Mucosa of stomach (tissue), 1 donor: ENCODE results near the gene FAM163B.
"Not testable (repeated sequence)": the region's sequence is repeated elsewhere in the genome, so short reads cannot be mapped to it uniquely, and the experiment has no call there.

Experiments
- H3K27me3 ChIP-seq: one replicate; pipeline ENCODE4 v1.7.0; 2013; ENCODE audit warnings: mild to moderate bottlenecking, low read length; ENCODE audit not compliant: control insufficient read depth, insufficient read depth
- H3K36me3 ChIP-seq: one replicate; pipeline ENCODE4 v1.7.0; 2013; ENCODE audit warnings: low read length; ENCODE audit not compliant: control insufficient read depth, insufficient read depth
- H3K4me1 ChIP-seq: one replicate; pipeline ENCODE4 v1.7.0; 2013; ENCODE audit warnings: mild to moderate bottlenecking, low read length; ENCODE audit not compliant: control insufficient read depth, insufficient read depth
- H3K4me3 ChIP-seq: one replicate; pipeline ENCODE4 v1.7.0; 2013; ENCODE audit warnings: low read length
- H3K9ac ChIP-seq: one replicate; pipeline ENCODE4 v1.7.0; 2013; ENCODE audit warnings: mild to moderate bottlenecking, low read length, moderate library complexity
- H3K9me3 ChIP-seq: one replicate; pipeline ENCODE4 v1.7.0; 2013; ENCODE audit warnings: mild to moderate bottlenecking, low read length, moderate library complexity; ENCODE audit not compliant: control insufficient read depth
- donor health status: Pancreatic carcinoma.

FAM163B gene

GRCh38 chr9:133626008-133626407, 16.8 kb upstream of the FAM163B start:
- H3K27me3 ChIP-seq, H3K9ac ChIP-seq, H3K36me3 ChIP-seq, H3K4me3 ChIP-seq, H3K4me1 ChIP-seq, H3K9me3 ChIP-seq: not testable (repeated sequence)

- Histone ChIP-seq H3K36me3 (no peaks in the 10 kb centered on the region), H3K4me1 (no peaks in the 10 kb centered on the region), H3K4me3 (no peak overlapping the region), H3K9me3 (no peaks in the 10 kb centered on the region), H3K9ac (no peak overlapping the region), H3K27me3 (no peaks in the 10 kb centered on the region)
These were observed 13.4 kb upstream of the FAM163B start for GRCh38 chr9:133622555-133622954.

GRCh38 chr9:133621725-133622267, 12.6 kb upstream of the FAM163B start:
- Histone ChIP-seq H3K4me1 (no peaks in the 10 kb centered on the region), H3K36me3 (no peaks in the 10 kb centered on the region), H3K9ac (no peak overlapping the region), H3K27me3 (no peaks in the 10 kb centered on the region), H3K4me3 (no peak overlapping the region), H3K9me3 (no peaks in the 10 kb centered on the region)

GRCh38 chr9:133619791-133620190, 10.6 kb upstream of the FAM163B start:
- Histone ChIP-seq H3K4me3 (no peak overlapping the region), H3K9ac (no peak overlapping the region), H3K9me3 (no peaks in the 10 kb centered on the region), H3K4me1 (no peaks in the 10 kb centered on the region), H3K36me3 (no peaks in the 10 kb centered on the region), H3K27me3 (peaks cover 5% of the 10 kb centered on the region)

GRCh38 chr9:133618726-133619125, 9.5 kb upstream of the FAM163B start:
- H3K9me3 ChIP-seq = no peaks in the 10 kb centered on the region
- peaks cover 9% of the 10 kb centered on the region for H3K27me3 ChIP-seq

GRCh38 chr9:133616643-133617405, 7.6 kb upstream of the FAM163B start:
- no peaks in the 10 kb centered on the region for H3K4me1 ChIP-seq
- H3K27me3 ChIP-seq = peaks cover 9% of the 10 kb centered on the region
- no peaks in the 10 kb centered on the region for H3K36me3 ChIP-seq
- H3K9me3 ChIP-seq = no peaks in the 10 kb centered on the region
- H3K4me3 ChIP-seq = no peak overlapping the region
- no peak overlapping the region for H3K9ac ChIP-seq

More at GRCh38 chr9:133618726-133619125, 9.5 kb upstream of the FAM163B start:
- Histone ChIP-seq H3K4me1 (no peaks in the 10 kb centered on the region), H3K9ac (no peak overlapping the region), H3K36me3 (no peaks in the 10 kb centered on the region), H3K4me3 (no peak overlapping the region)

- Histone ChIP-seq H3K9ac (no peak overlapping the region), H3K4me3 (no peak overlapping the region), H3K9me3 (no peaks in the 10 kb centered on the region), H3K4me1 (no peaks in the 10 kb centered on the region), H3K36me3 (no peaks in the 10 kb centered on the region), H3K27me3 (peaks cover 12% of the 10 kb centered on the region)
These were observed 6.5 kb upstream of the FAM163B start for GRCh38 chr9:133615606-133616188.

GRCh38 chr9:133615186-133615585, 6.0 kb upstream of the FAM163B start:
- Histone ChIP-seq H3K27me3 (peaks cover 14% of the 10 kb centered on the region), H3K9me3 (no peaks in the 10 kb centered on the region), H3K4me1 (no peaks in the 10 kb centered on the region), H3K9ac (no peak overlapping the region), H3K4me3 (no peak overlapping the region), H3K36me3 (no peaks in the 10 kb centered on the region)

- Histone ChIP-seq H3K9ac (no peak overlapping the region), H3K36me3 (no peaks in the 10 kb centered on the region), H3K4me1 (no peaks in the 10 kb centered on the region), H3K9me3 (no peaks in the 10 kb centered on the region), H3K27me3 (peaks cover 18% of the 10 kb centered on the region), H3K4me3 (no peak overlapping the region)
These were observed 5.5 kb upstream of the FAM163B start for GRCh38 chr9:133614678-133615077.

- no peaks in the 10 kb centered on the region for H3K9me3 ChIP-seq
- no peak overlapping the region for H3K4me3 ChIP-seq
- H3K36me3 ChIP-seq = no peaks in the 10 kb centered on the region
- peaks cover 21% of the 10 kb centered on the region for H3K27me3 ChIP-seq
- H3K4me1 ChIP-seq = no peaks in the 10 kb centered on the region
- no peak overlapping the region for H3K9ac ChIP-seq
These were observed 4.9 kb upstream of the FAM163B start for GRCh38 chr9:133614056-133614455.

GRCh38 chr9:133613432-133613831, 4.2 kb upstream of the FAM163B start:
- Histone ChIP-seq H3K9me3 (no peaks in the 10 kb centered on the region), H3K27me3 (peaks cover 22% of the 10 kb centered on the region), H3K4me3 (no peak overlapping the region), H3K4me1 (no peaks in the 10 kb centered on the region), H3K9ac (no peak overlapping the region), H3K36me3 (no peaks in the 10 kb centered on the region)

GRCh38 chr9:133612816-133613215, 3.6 kb upstream of the FAM163B start:
- no peaks in the 10 kb centered on the region for H3K36me3 ChIP-seq
- H3K9me3 ChIP-seq = no peaks in the 10 kb centered on the region
- H3K27me3 ChIP-seq = peaks cover 28% of the 10 kb centered on the region
- no peaks in the 10 kb centered on the region for H3K4me1 ChIP-seq
- H3K9ac ChIP-seq = no peak overlapping the region
- H3K4me3 ChIP-seq = no peak overlapping the region
